T47D (cell line): ENCODE data around the gene PLEKHD1.

Experiments
- DNase-seq, 2 experiments: peaks; one replicate each; pipeline versions ENCODE4 v3.0.0 to v3.0.0-alpha.2; 2011 to 2012; ENCODE audit warnings: low read depth in 1 of 2, low spot score in 1 of 2
- JUND ChIP-seq: IDR thresholded peaks from 2 replicates; pipeline ENCODE4 v1.6.1; 2012; ENCODE audit warnings: low read depth
- in situ Hi-C: cut with HindIII; loops from 2 replicates; pipeline ENCODE4 v1.10.0; 2016; ENCODE audit warnings: low sequenced_read_pairs, low pct_unique_long_range_greater_than_20kb

The PLEKHD1 gene

GRCh38 chr14:69573205-69573830 lies 88.8 kb downstream of the PLEKHD1 start:
- no peak for DNase-seq
- TF ChIP-seq JUND: no peak
- in situ Hi-C loops: no loop called here

- in situ Hi-C loops: no loop called here
- peak; percentile 35 to 80 for DNase-seq
- no peak for TF ChIP-seq JUND
These were observed 89.3 kb downstream of the PLEKHD1 start for GRCh38 chr14:69573831-69574262.

GRCh38 chr14:69574263-69574953 lies 89.9 kb downstream of the PLEKHD1 start, which contains the start of gene CCDC177:
CCDC177 (minus strand) TSS chr14:69574871; CDS start chr14:69573622, 1,249 bp downstream.
- peak; percentile 78 to 98 for DNase-seq
- no peak for TF ChIP-seq JUND
- in situ Hi-C loops: no loop called here

GRCh38 chr14:69574954-69575295 lies 90.4 kb downstream of the PLEKHD1 start:
- TF ChIP-seq JUND: no peak
- in situ Hi-C loops: no loop called here
- DNase-seq: no peak

GRCh38 chr14:69579476-69579875 lies 94.9 kb downstream of the PLEKHD1 start:
- in situ Hi-C loops: no loop called here
- TF ChIP-seq JUND: no peak
- DNase-seq: no peak

GRCh38 chr14:69580009-69580577 lies 95.6 kb downstream of the PLEKHD1 start:
- peak in 1 of 2 experiments; percentile 64 for DNase-seq
- in situ Hi-C loops: no loop called here

More at GRCh38 chr14:69580009-69580577, 95.6 kb downstream of the PLEKHD1 start:
- no peak for TF ChIP-seq JUND
